Heart left ventricle (tissue), 13 donors: ENCODE results near the gene NFATC2.

Source experiments
- POLR2A ChIP-seq, 2 donors: fragments of 450-650 bp; IDR thresholded peaks; one replicate each; pipeline ENCODE4 v1.6.1; 2017; ENCODE audit warnings: antibody characterized with exemption in 2 of 2, mild to moderate bottlenecking in 2 of 2, moderate library complexity in 2 of 2
- TF ChIP-seq, protein P1 (sequence below), 12 donors: fragments of 200-600 bp; sonication (generic) in 4 of 12; IDR thresholded peaks; one replicate each; pipeline versions ENCODE4 v1.5.0 to v1.8.0; 2018 to 2022; ENCODE audit warnings: antibody characterized with exemption in 12 of 12, mild to moderate bottlenecking in 5 of 12
- donor health status: ischemic (EF 13 %, LVEDD 7.1; RV severe dilation, severe dysfunction).
- donor health status: DM: no; HTN: yes; CAD: no.
- donor health status: DM: no; HTN: no; CAD: no.
- donor health status: ischemic (EF 25% LVEDD 6.9; RV normal size, moderate dysfunction).
- donor health status: ischemic (EF 25% LVEDD 5.7; RV mildly dilated, moderate dysfunction).
- donor health status: ischemic (EF 35%, LVEDD 5.7; RV mildly dilated, moderate dysfunction).
- donor health status: nonischemic (EF 11% LVEDD 7.7; RV severe dilation, severe dysfunction).
- donor health status: DM: yes; HTN: yes; CAD: no.
- donor health status: PGD.
- donor health status: ischemic (EF 29% LVEDD 5.4; RV normal size, mild dysfunction).
- donor health status: nonischemic (EF 23%, LVEDD 6.1; RV moderate dilation, normal function).

DNA sequence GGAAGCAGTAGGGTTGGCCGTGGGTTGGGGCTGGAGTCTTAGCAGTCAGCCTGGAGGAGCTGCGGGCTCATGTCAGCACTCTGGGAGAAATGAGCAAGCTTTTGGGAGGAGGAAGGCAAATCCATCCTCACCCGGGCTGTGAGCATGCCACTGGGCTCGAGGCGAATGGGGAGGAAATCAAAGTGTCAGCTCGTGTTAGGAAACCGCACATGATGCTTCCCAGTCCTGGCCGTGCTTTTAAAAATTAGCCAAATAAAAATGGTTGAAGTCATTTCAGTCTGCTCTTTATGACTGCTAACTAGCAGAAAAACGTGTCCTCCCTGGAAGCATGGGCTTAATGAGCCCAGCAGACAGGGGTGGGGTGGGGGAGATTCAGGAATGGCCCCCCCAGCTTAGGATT is 98.1 kb downstream of the NFATC2 start:
- TF ChIP-seq, protein P1, sequence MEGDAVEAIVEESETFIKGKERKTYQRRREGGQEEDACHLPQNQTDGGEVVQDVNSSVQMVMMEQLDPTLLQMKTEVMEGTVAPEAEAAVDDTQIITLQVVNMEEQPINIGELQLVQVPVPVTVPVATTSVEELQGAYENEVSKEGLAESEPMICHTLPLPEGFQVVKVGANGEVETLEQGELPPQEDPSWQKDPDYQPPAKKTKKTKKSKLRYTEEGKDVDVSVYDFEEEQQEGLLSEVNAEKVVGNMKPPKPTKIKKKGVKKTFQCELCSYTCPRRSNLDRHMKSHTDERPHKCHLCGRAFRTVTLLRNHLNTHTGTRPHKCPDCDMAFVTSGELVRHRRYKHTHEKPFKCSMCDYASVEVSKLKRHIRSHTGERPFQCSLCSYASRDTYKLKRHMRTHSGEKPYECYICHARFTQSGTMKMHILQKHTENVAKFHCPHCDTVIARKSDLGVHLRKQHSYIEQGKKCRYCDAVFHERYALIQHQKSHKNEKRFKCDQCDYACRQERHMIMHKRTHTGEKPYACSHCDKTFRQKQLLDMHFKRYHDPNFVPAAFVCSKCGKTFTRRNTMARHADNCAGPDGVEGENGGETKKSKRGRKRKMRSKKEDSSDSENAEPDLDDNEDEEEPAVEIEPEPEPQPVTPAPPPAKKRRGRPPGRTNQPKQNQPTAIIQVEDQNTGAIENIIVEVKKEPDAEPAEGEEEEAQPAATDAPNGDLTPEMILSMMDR (IDR thresholded peaks at IDR 0.05): no peak
- TF ChIP-seq POLR2A (IDR thresholded peaks at IDR 0.05): no peak
